VCaP (cell line): ENCODE data around the gene RECK.
"Not testable (repeated sequence)": the region's sequence is repeated elsewhere in the genome, so short reads cannot be mapped to it uniquely, and the experiment has no call there.

Source experiments
- H3K27ac ChIP-seq: fragments of 450-650 bp; 2 replicates; pipeline ENCODE4 v1.5.1; 2017
- CTCF ChIP-seq: fragments of 450-650 bp; conservative IDR thresholded peaks from 2 replicates; pipeline ENCODE4 v1.5.1; 2017; ENCODE audit warnings: mild to moderate bottlenecking, moderate library complexity

RECK gene

GRCh38 chr9:36151316-36152210 is 114.8 kb downstream of the RECK start:
- H3K27ac ChIP-seq = no peak overlapping the region
- TF ChIP-seq CTCF = no peak

GRCh38 chr9:36152741-36153438 is 116.2 kb downstream of the RECK start:
- no peak for TF ChIP-seq CTCF
- H3K27ac ChIP-seq = no peak overlapping the region

- no peak overlapping the region for H3K27ac ChIP-seq
Observed at GRCh38 chr9:36153746-36154145, 117.0 kb downstream of the RECK start.

GRCh38 chr9:36154331-36154952 is 117.7 kb downstream of the RECK start:
- TF ChIP-seq CTCF = no peak
- H3K27ac ChIP-seq = no peak overlapping the region

More at GRCh38 chr9:36153746-36154145, 117.0 kb downstream of the RECK start:
- TF ChIP-seq CTCF = no peak

- H3K27ac ChIP-seq = no peak overlapping the region
- TF ChIP-seq CTCF = no peak
Observed at GRCh38 chr9:36156116-36156515, 119.4 kb downstream of the RECK start.

GRCh38 chr9:36158122-36158521 is 121.4 kb downstream of the RECK start:
- H3K27ac ChIP-seq = no peak overlapping the region
- no peak for TF ChIP-seq CTCF

GRCh38 chr9:36158917-36159316 is 122.2 kb downstream of the RECK start:
- H3K27ac ChIP-seq = no peak overlapping the region
- TF ChIP-seq CTCF = no peak

GRCh38 chr9:36159509-36159908 is 122.8 kb downstream of the RECK start:
- not testable (repeated sequence) for H3K27ac ChIP-seq

- not testable (repeated sequence) for H3K27ac ChIP-seq
Observed at GRCh38 chr9:36160126-36160525, 123.4 kb downstream of the RECK start.
